Thyroid gland (tissue), 4 donors: ENCODE data around the gene LPP.

Experiments used
- CTCF ChIP-seq, 6 experiments: fragments of 200-600 bp in 3 of 6; fragments of 450-650 bp in 3 of 6; sonication (generic) in 3 of 6; IDR thresholded peaks; one replicate each; pipeline ENCODE4 v1.5.1; 2016 to 2019; ENCODE audit warnings: antibody characterized with exemption in 6 of 6, mild to moderate bottlenecking in 2 of 6, inconsistent platforms in 1 of 6, moderate library complexity in 1 of 6
- POLR2A ChIP-seq, 2 donors: fragments of 450-650 bp; IDR thresholded peaks; one replicate each; pipeline ENCODE4 v1.6.1; 2017; ENCODE audit warnings: antibody characterized with exemption in 2 of 2, mild to moderate bottlenecking in 2 of 2, moderate library complexity in 1 of 2

- TF ChIP-seq CTCF (IDR thresholded peaks at IDR 0.05) (no peak), POLR2A (IDR thresholded peaks at IDR 0.05) (no peak)
Observed at GRCh38 chr3:188151438-188151837, 2.5 kb upstream of the LPP start.
